Neutrophil (primary cell): Measurements from ENCODE around the gene MYO1B.

Experiments
- H3K27ac ChIP-seq: fragments of 200-600 bp; sonication (generic); 2 replicates; pipeline ENCODE4 v1.5.1; 2016; ENCODE audit warnings: mild to moderate bottlenecking, moderate library complexity
- H3K27me3 ChIP-seq: fragments of 200-600 bp; sonication (generic); 2 replicates; pipeline ENCODE4 v1.6.0; 2016; ENCODE audit warnings: mild to moderate bottlenecking
- H3K36me3 ChIP-seq: fragments of 200-600 bp; sonication (generic); 2 replicates; pipeline ENCODE4 v1.5.1; 2017
- H3K4me1 ChIP-seq, 2 experiments: fragments of 200-600 bp in 1 of 2; sonication (generic) in 1 of 2; 1 replicate in 1 of 2; 2 replicates in 1 of 2; pipeline versions ENCODE4 v1.5.1 to v1.6.1; 2013 to 2016; ENCODE audit warnings: low read depth in 1 of 2, low read length in 1 of 2, mild to moderate bottlenecking in 1 of 2, moderate library complexity in 1 of 2; ENCODE audit not compliant: control insufficient read depth in 1 of 2, insufficient read depth in 1 of 2
- H3K4me3 ChIP-seq, 2 experiments: fragments of 200-600 bp in 1 of 2; sonication (generic) in 1 of 2; 1 replicate in 1 of 2; 2 replicates in 1 of 2; pipeline ENCODE4 v1.5.1; 2013 to 2016; ENCODE audit warnings: low read depth in 1 of 2, low read length in 1 of 2, mild to moderate bottlenecking in 1 of 2, moderate library complexity in 1 of 2
- H3K9me3 ChIP-seq: fragments of 200-600 bp; sonication (generic); 2 replicates; pipeline ENCODE4 v1.5.1; 2016
- CTCF ChIP-seq: fragments of 200-600 bp; sonication (generic); IDR thresholded peaks from 2 replicates; pipeline ENCODE4 v1.5.1; 2016; ENCODE audit warnings: antibody characterized with exemption

The MYO1B gene

GRCh38 chr2:191258996-191259395, 13.8 kb downstream of the MYO1B start:
- Histone ChIP-seq H3K27ac (no peak overlapping the region), H3K4me1 (no peaks in the 10 kb centered on the region), H3K9me3 (no peaks in the 10 kb centered on the region), H3K4me3 (no peak overlapping the region), H3K27me3 (no peaks in the 10 kb centered on the region), H3K36me3 (no peaks in the 10 kb centered on the region)
- TF ChIP-seq CTCF: no peak

DNA sequence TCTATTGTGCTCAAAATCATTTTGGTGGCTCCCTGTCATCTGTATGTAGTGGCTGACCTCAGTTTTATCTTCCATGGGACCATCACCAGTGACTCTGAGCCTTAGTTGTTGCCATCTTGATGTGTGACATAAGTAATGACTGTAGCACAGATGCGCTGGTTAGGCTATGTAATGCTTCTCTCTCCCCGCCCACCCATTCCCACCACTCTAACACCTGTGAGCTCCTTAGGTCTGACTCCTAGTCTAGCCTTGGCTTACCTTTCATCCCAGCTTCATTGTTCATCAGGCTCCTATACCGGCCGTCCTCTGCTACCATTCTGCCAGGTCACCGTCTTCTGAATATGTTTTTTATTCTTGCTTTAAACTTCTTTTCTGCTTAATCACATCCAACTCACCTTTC, 17.2 kb downstream of the MYO1B start:
- H3K36me3 ChIP-seq: no peaks in the 10 kb centered on the region
- no peaks in the 10 kb centered on the region for H3K9me3 ChIP-seq
- no peak overlapping the region for H3K27ac ChIP-seq
- H3K4me1 ChIP-seq: no peaks in the 10 kb centered on the region
- no peaks in the 10 kb centered on the region for H3K27me3 ChIP-seq
- H3K4me3 ChIP-seq: no peak overlapping the region
- TF ChIP-seq CTCF: no peak

DNA sequence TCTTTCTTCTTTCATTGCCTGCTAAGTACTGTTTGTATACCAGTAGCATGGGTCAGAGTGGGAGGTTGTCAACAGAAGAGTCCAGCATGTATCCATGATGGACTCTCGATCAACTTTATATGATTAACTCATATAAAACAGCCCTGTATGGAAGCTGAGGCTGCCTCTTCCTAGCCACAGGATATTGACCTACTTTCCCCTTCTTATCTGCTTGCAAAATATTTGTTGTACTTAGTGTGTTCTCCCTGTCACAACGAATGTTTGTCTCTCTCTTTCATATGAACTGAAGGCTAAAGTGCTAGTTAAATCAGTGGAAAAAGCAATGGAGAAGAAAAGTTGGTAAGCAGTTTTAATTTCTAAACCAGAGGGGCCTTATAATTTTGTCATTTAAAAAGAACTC, 17.8 kb downstream of the MYO1B start:
- Histone ChIP-seq H3K4me3 (no peak overlapping the region), H3K4me1 (no peaks in the 10 kb centered on the region), H3K9me3 (no peaks in the 10 kb centered on the region), H3K27ac (no peak overlapping the region), H3K27me3 (no peaks in the 10 kb centered on the region), H3K36me3 (no peaks in the 10 kb centered on the region)
- TF ChIP-seq CTCF: no peak

GRCh38 chr2:191264647-191265081, 19.5 kb downstream of the MYO1B start:
- no peak for TF ChIP-seq CTCF
- no peaks in the 10 kb centered on the region for H3K27me3 ChIP-seq
- H3K36me3 ChIP-seq: no peaks in the 10 kb centered on the region
- no peak overlapping the region for H3K27ac ChIP-seq
- H3K4me1 ChIP-seq: no peaks in the 10 kb centered on the region
- H3K9me3 ChIP-seq: no peaks in the 10 kb centered on the region
- no peak overlapping the region for H3K4me3 ChIP-seq

DNA sequence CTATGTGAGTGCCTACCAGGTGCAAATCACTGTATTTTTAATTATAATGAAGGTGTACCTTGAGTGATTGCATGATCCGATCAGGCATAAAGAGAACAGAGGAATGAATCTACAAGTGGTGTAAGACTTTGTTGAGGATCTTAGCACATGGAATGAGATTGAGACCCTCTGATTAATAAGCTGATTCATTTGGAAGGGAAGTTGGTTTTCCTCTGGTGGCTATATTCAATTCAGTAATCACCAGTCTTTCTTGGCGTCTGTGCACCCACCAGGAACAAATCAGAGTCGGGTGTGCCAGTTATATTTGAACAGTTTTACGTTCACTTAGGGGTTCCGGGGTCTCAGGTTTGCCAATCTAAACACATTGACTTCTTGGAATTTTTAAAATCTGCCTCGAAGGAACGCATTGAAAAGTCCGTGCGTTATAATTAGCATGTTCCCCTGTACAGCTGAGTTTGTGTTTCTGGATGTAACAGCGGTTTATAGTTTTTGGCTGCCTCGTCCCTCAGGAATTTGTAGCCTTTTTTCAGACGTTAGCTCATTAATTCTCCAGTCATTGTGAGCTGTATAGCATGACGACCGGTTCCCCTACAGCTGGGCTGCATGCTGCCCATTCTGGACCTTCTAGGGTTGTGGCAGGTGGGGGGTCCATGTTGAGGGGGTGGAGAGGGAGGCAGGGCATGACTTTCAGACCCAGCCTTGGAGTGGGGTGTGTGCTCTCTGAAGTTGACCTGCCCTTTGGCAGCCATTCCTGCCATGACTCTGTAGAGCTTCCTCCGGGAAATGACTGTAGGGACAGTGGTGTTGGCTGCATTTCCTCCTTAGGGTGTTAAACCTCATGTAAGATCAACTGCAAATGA, 20.3 kb downstream of the MYO1B start:
- no peak overlapping the region for H3K4me3 ChIP-seq
- no peak overlapping the region for H3K27ac ChIP-seq
- TF ChIP-seq CTCF: no peak
- H3K27me3 ChIP-seq: no peaks in the 10 kb centered on the region
- H3K36me3 ChIP-seq: no peaks in the 10 kb centered on the region
- no peaks in the 10 kb centered on the region for H3K4me1 ChIP-seq
- no peaks in the 10 kb centered on the region for H3K9me3 ChIP-seq
